Left hindlimb (tissue), 1 donor: ENCODE data around the gene C3orf80.
"Not testable (repeated sequence)": the region's sequence is repeated elsewhere in the genome, so short reads cannot be mapped to it uniquely, and the experiment has no call there.

Source experiments
- DNase-seq: peaks from one replicate; pipeline ENCODE4 v3.0.0-alpha.2; 2018

Gene C3orf80

GRCh38 chr3:160225176-160226025, at the start of gene C3orf80:
Gene C3orf80 (plus strand): TSS chr3:160225422. CDS start chr3:160225636, 214 bp downstream.
- peak; percentile 58 for DNase-seq

- DNase-seq: no peak
Measured at GRCh38 chr3:160176923-160177322, 48.3 kb upstream of the C3orf80 start.

- not testable (repeated sequence) for DNase-seq
Measured at GRCh38 chr3:160178661-160179060, 46.6 kb upstream of the C3orf80 start.

- not testable (repeated sequence) for DNase-seq
Measured at GRCh38 chr3:160179403-160179802, 45.8 kb upstream of the C3orf80 start.

- DNase-seq: no peak
Measured at GRCh38 chr3:160179906-160180305, 45.3 kb upstream of the C3orf80 start.

GRCh38 chr3:160180581-160181216, 44.5 kb upstream of the C3orf80 start:
- DNase-seq: peak; percentile 38

- no peak for DNase-seq
Measured at GRCh38 chr3:160183345-160184076, 41.7 kb upstream of the C3orf80 start.

- DNase-seq: no peak
Measured at GRCh38 chr3:160184655-160185054, 40.6 kb upstream of the C3orf80 start.

- DNase-seq: no peak
Measured at GRCh38 chr3:160185751-160186150, 39.5 kb upstream of the C3orf80 start.

- no peak for DNase-seq
Measured at GRCh38 chr3:160187288-160187687, 37.9 kb upstream of the C3orf80 start.

- no peak for DNase-seq
Measured at GRCh38 chr3:160192310-160193029, 32.8 kb upstream of the C3orf80 start.

GRCh38 chr3:160193644-160194192, 31.5 kb upstream of the C3orf80 start:
- no peak for DNase-seq

- no peak for DNase-seq
Measured at GRCh38 chr3:160194438-160194837, 30.8 kb upstream of the C3orf80 start.

GRCh38 chr3:160195106-160195505, 30.1 kb upstream of the C3orf80 start:
- no peak for DNase-seq

- DNase-seq: no peak
Measured at GRCh38 chr3:160196511-160197104, 28.6 kb upstream of the C3orf80 start.

GRCh38 chr3:160199108-160199507, 26.1 kb upstream of the C3orf80 start:
- DNase-seq: no peak

GRCh38 chr3:160200353-160200752, 24.9 kb upstream of the C3orf80 start:
- no peak for DNase-seq

- DNase-seq: not testable (repeated sequence)
Measured at GRCh38 chr3:160204396-160205011, 20.7 kb upstream of the C3orf80 start.

GRCh38 chr3:160205606-160206005, 19.6 kb upstream of the C3orf80 start:
- no peak for DNase-seq

GRCh38 chr3:160210341-160210740, 14.9 kb upstream of the C3orf80 start:
- no peak for DNase-seq

GRCh38 chr3:160210799-160211221, 14.4 kb upstream of the C3orf80 start:
- DNase-seq: no peak

- no peak for DNase-seq
Measured at GRCh38 chr3:160213191-160213590, 12.0 kb upstream of the C3orf80 start.
